ENCODE measurements around the gene TGM5.
A peak's percentile ranks its signal among the peaks of the same experiment; 100 is the strongest.
"Not testable (repeated sequence)": the region's sequence is repeated elsewhere in the genome, so short reads cannot be mapped to it uniquely, and the experiment has no call there.

Gene TGM5

GRCh38 chr15:43229977-43230376 is 36.8 kb downstream of the TGM5 start:
- H3K27ac ChIP-seq, result no peak overlapping the region
- TF ChIP-seq ZFX (IDR thresholded peaks at IDR 0.05), result no peak
- TF ChIP-seq, protein P1, sequence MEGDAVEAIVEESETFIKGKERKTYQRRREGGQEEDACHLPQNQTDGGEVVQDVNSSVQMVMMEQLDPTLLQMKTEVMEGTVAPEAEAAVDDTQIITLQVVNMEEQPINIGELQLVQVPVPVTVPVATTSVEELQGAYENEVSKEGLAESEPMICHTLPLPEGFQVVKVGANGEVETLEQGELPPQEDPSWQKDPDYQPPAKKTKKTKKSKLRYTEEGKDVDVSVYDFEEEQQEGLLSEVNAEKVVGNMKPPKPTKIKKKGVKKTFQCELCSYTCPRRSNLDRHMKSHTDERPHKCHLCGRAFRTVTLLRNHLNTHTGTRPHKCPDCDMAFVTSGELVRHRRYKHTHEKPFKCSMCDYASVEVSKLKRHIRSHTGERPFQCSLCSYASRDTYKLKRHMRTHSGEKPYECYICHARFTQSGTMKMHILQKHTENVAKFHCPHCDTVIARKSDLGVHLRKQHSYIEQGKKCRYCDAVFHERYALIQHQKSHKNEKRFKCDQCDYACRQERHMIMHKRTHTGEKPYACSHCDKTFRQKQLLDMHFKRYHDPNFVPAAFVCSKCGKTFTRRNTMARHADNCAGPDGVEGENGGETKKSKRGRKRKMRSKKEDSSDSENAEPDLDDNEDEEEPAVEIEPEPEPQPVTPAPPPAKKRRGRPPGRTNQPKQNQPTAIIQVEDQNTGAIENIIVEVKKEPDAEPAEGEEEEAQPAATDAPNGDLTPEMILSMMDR (conservative IDR thresholded peaks at IDR 0.05), result no peak

DNA sequence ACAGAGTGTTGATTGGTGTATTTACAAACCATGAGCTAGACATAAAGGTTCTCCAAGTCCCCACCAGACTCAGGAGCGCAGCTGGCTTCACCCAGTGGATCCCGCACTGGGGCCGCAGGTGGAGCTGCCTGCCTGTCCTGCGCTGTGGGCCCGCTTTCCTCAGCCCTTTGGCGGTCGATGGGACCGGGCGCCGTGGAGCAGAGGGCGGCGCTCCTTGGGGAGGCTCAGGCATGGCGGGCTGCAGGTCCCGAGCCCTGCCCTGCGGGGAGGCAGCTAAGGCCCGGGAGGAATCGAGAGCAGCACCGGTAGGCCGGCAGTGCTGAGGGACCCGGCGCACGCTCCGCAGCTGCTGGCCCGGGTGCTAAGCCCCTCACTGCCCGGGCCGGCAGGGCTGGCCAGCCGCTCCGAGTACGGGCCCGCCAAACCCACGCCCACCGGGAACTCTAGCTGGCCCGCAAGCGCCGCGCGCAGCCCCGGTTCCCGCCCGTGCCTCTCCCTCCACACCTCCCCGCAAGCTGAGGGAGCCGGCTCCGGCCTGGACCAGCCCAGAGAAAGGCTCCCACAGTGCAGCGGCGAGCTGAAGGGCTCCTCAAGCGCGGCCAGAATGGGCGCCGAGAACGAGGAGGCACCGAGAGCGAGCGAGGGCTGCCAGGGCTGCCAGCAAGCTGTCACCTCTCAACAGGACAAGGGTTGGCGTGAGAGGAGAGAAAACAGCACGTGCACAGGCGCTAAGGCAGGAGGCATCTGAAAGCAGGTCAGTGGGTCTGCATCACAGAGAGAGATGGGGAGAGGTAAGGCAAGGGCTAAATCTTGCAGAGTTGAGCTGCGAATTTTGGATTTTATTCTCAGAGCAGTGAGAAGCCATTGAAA is 40.1 kb downstream of the TGM5 start:
- no peak for TF ChIP-seq ZFX (IDR thresholded peaks at IDR 0.05)
- TF ChIP-seq, protein P1 (conservative IDR thresholded peaks at IDR 0.05), result no peak
- no peak overlapping the region for H3K27ac ChIP-seq

GRCh38 chr15:43225950-43226255 is 40.8 kb downstream of the TGM5 start:
- H3K27ac ChIP-seq, result not testable (repeated sequence)

- TF ChIP-seq, protein P1 (conservative IDR thresholded peaks at IDR 0.05), result peak; percentile 89
- TF ChIP-seq ZFX (IDR thresholded peaks at IDR 0.05), result no peak
- H3K27ac ChIP-seq, result no peak overlapping the region
These were observed 41.4 kb downstream of the TGM5 start for GRCh38 chr15:43225201-43225949.

- no peak overlapping the region for H3K27ac ChIP-seq
- no peak for TF ChIP-seq ZFX (IDR thresholded peaks at IDR 0.05)
- TF ChIP-seq, protein P1 (conservative IDR thresholded peaks at IDR 0.05), result no peak
These were observed 45.3 kb downstream of the TGM5 start for GRCh38 chr15:43221422-43221821.

- TF ChIP-seq, protein P1 (conservative IDR thresholded peaks at IDR 0.05), result no peak
- TF ChIP-seq ZFX (IDR thresholded peaks at IDR 0.05), result no peak
These were observed 45.7 kb downstream of the TGM5 start, which contains the start of gene EPB42 for GRCh38 chr15:43220991-43221403. Gene EPB42 (minus strand): TSS chr15:43221018. CDS start chr15:43220825, 193 bp downstream.

GRCh38 chr15:43219929-43220928 is 46.5 kb downstream of the TGM5 start:
- no peak overlapping the region for H3K27ac ChIP-seq
- no peak for TF ChIP-seq ZFX (IDR thresholded peaks at IDR 0.05)
- TF ChIP-seq, protein P1 (conservative IDR thresholded peaks at IDR 0.05), result no peak

More at GRCh38 chr15:43220991-43221403, 45.7 kb downstream of the TGM5 start, which contains the start of gene EPB42:
- H3K27ac ChIP-seq, result no peak within 1 kb of the TSS
